ENCODE measurements around the gene NLGN3.

DNA sequence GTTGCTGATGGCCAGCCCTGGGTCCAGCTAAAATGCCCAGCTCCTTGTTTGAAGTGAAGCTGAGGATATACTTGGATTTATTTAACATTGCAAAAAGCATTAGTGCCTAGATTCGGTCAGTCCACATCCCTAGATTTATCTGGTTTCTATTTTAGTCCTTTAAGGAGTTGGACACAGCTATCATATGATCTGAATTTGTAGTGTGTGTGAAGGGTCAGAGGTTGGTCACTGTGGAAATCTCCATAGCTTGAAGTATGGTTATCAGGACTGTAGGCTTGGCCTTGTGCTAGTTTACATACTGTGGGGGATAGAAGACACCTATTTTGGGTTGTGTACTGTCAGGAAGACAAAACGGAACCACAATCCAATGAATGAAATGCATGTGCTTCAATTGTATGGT, 28.8 kb downstream of the NLGN3 start:
- no peak for TF ChIP-seq CTCF (IDR thresholded peaks at IDR 0.05)
- TF ChIP-seq EP300 (IDR thresholded peaks at IDR 0.05): no peak
- TF ChIP-seq REST (IDR thresholded peaks at IDR 0.05): no peak
- TF ChIP-seq, protein P1, sequence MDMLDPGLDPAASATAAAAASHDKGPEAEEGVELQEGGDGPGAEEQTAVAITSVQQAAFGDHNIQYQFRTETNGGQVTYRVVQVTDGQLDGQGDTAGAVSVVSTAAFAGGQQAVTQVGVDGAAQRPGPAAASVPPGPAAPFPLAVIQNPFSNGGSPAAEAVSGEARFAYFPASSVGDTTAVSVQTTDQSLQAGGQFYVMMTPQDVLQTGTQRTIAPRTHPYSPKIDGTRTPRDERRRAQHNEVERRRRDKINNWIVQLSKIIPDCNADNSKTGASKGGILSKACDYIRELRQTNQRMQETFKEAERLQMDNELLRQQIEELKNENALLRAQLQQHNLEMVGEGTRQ (IDR thresholded peaks at IDR 0.05): no peak
- TF ChIP-seq HMGXB4 (CRISPR knock-in tag; IDR thresholded peaks at IDR 0.05; ENCODE audit: borderline replicate concordance): no peak
- no peak for TF ChIP-seq CHD4 (IDR thresholded peaks at IDR 0.05; ENCODE audit: borderline replicate concordance)
- TF ChIP-seq SREBF2 (IDR thresholded peaks at IDR 0.05): no peak
- TF ChIP-seq JUNB (IDR thresholded peaks at IDR 0.05): no peak
- TF ChIP-seq POLR2A (IDR thresholded peaks at IDR 0.05; ENCODE audit: low read length): no peak
- no peak for TF ChIP-seq TP53 (CRISPR knock-in tag; IDR thresholded peaks at IDR 0.05)
- no peak for TF ChIP-seq MAFK (IDR thresholded peaks at IDR 0.05; ENCODE audit: partially characterized antibody)
- TF ChIP-seq KDM5A (IDR thresholded peaks at IDR 0.05): no peak
